ENCODE results near the gene CIC. TPM values are rescaled to one million over a fixed set of nuclear protein-coding genes. Genes with fewer than 3 reads are reported as not detected.

Gene CIC
- total and polyA plus RNA-seq, 2 of the 13 experiments (the other 11 are each of a cell fraction or from before 2014, with no cell fraction given): 5.9 to 8.0 TPM

GRCh38 chr19:42290523-42291434 lies 21.7 kb downstream of the CIC start (continued):
- TF ChIP-seq ZBTB4 (CRISPR knock-in tag; IDR thresholded peaks at IDR 0.05; ENCODE audit: borderline replicate concordance): no peak
- TF ChIP-seq HNRNPLL (IDR thresholded peaks at IDR 0.05; ENCODE audit: low read depth, low read length, poor library complexity, severe bottlenecking): peak; percentile 15
- TF ChIP-seq XRCC5 (optimal IDR thresholded peaks at IDR 0.05; ENCODE audit: low read length): peak; percentile 86
- TF ChIP-seq ZC3H4 (CRISPR knock-in tag; IDR thresholded peaks at IDR 0.05; ENCODE audit: borderline replicate concordance): no peak
- TF ChIP-seq MXD4 (CRISPR knock-in tag; IDR thresholded peaks at IDR 0.05): no peak
- TF ChIP-seq GATAD2A (CRISPR knock-in tag; IDR thresholded peaks at IDR 0.05): peak; percentile 32; the same call in 1 of the 2 replicates
- peak; percentile 73 for TF ChIP-seq STAG1 (CRISPR knock-in tag; IDR thresholded peaks at IDR 0.05)
- peak; percentile 60; the same call in 1 of the 2 replicates for TF ChIP-seq SMC3 (IDR thresholded peaks at IDR 0.05; ENCODE audit: low read length)
- TF ChIP-seq RBM39 (IDR thresholded peaks at IDR 0.05; ENCODE audit: low read depth, low read length, poor library complexity, severe bottlenecking): peak; percentile 51
- TF ChIP-seq ZNF570 (CRISPR knock-in tag; IDR thresholded peaks at IDR 0.05; ENCODE audit: borderline replicate concordance): no peak
- 0 out of 2 replicates have a peak, but pooled peaks have one; percentile 14 for TF ChIP-seq SRY (CRISPR knock-in tag; IDR thresholded peaks at IDR 0.05)
- TF ChIP-seq POLR2A (IDR thresholded peaks at IDR 0.05; ENCODE audit: insufficient read depth in 1 of 2, low read depth in 2 of 2, low read length in 2 of 2): 0 out of 4 replicates have a peak, but pooled peaks of 1 of the 2 experiments have one; percentile 33
- peak; percentile 25; the same call in 1 of the 2 replicates for TF ChIP-seq ZBTB7A (CRISPR knock-in tag; IDR thresholded peaks at IDR 0.05)
- TF ChIP-seq YY1 (IDR thresholded peaks at IDR 0.05; ENCODE audit: insufficient read depth, insufficient replicate concordance, low read depth, low read length): peak; percentile 18
- peak; percentile 23; the same call in 1 of the 2 replicates for TF ChIP-seq ZFP91 (CRISPR knock-in tag; IDR thresholded peaks at IDR 0.05; ENCODE audit: borderline replicate concordance)
- no peak for TF ChIP-seq TCF7 (IDR thresholded peaks at IDR 0.05; ENCODE audit: low read depth)
- no peak for TF ChIP-seq GPN1 (CRISPR knock-in tag; IDR thresholded peaks at IDR 0.05; ENCODE audit: borderline replicate concordance)
- peak; percentile 46; the same call in 1 of the 2 replicates for TF ChIP-seq ZNF143 (CRISPR knock-in tag; IDR thresholded peaks at IDR 0.05)
- 0 out of 2 replicates have a peak, but pooled peaks have one; percentile 29 for TF ChIP-seq ISL2 (CRISPR knock-in tag; IDR thresholded peaks at IDR 0.05)
- peak; percentile 98 for TF ChIP-seq HNRNPL (IDR thresholded peaks at IDR 0.05; ENCODE audit: low read depth, low read length)
- 0 out of 2 replicates have a peak, but pooled peaks have one; percentile 25 for TF ChIP-seq SALL2 (CRISPR knock-in tag; IDR thresholded peaks at IDR 0.05)
- 0 out of 2 replicates have a peak, but pooled peaks have one; percentile 34 for TF ChIP-seq DR1 (CRISPR knock-in tag; IDR thresholded peaks at IDR 0.05)
- TF ChIP-seq RAD21 (CRISPR knock-in tag; IDR thresholded peaks at IDR 0.05): peak; percentile 93
- TF ChIP-seq ZNF740 (CRISPR knock-in tag; IDR thresholded peaks at IDR 0.05): 0 out of 2 replicates have a peak, but pooled peaks have one; percentile 39
